ENCODE data around the gene COL4A5.
"Not testable (repeated sequence)": the region's sequence is repeated elsewhere in the genome, so short reads cannot be mapped to it uniquely, and the experiment has no call there.

Gene COL4A5

DNA sequence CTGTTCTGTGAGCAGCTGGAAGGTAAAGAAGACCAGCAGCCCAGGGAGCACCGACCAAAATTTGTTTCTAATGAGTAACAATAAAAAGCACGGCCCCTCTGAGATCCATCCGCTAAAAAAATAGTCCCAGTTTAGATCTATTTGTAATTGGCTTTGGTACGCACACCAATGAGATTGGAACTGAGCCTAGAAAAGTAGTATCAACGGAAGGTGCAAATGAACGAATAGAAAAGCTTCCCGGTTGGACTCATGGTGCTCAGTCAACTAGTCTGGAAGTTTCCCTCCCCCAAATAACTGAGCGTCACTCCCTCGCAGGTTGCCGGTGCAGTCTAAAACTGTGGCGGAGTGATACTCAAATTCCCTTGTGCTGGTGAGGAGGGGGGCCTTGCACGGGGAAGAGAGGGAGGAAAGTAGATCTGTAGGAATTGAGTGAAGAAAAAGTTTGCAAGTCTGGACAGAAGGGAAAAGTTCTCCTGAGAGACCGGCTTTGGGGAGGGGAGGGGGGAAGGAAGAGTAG is at the start of gene COL4A5:
TSS of gene COL4A5 (plus strand) at position 413 of the 517 bp plus-strand sequence. CDS start 288 bp downstream, outside the sequence.
- in situ Hi-C loops (cut with HindIII; ENCODE audit: low sequenced_read_pairs) = no loop called here

- in situ Hi-C loops (cut with HindIII; ENCODE audit: low sequenced_read_pairs) = not testable (repeated sequence)
These were observed 48.5 kb upstream of the COL4A5 start for GRCh38 chrX:108390976-108391717.

DNA sequence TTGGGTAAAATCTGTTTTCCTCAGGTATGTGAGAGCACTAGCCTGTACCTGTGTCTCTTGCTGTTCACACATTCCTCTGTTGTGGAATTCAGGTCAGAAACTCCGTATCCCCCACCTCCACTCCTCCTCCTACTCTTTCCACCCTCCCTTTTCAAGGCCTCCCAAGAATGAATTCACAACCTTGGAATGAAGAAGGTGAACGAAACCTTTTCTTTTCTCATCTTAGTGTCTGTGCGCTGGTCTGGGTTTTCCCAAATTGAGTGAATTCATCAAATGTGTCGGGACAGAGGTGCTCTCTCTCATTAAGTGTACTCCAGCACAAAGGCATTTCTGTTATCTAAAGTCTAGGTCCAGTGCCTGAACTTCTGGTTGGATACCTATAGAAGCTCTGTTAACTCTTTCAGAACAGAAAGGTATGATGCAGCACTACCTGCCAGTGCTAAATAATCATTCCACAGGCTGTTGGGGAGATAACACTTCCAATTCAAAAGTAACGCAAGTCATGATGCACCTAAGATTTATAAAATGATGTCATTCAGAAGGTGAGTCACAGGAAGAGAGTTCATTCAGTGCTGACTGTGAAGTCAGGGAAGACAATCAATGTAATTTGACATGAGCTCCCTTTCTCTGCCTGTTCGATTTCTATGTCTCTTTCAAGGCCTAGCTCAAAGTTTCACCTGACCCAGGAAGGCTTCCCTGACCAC is 43.3 kb upstream of the COL4A5 start:
- in situ Hi-C loops (cut with HindIII; ENCODE audit: low sequenced_read_pairs) = no loop called here

GRCh38 chrX:108396986-108397385 is 42.7 kb upstream of the COL4A5 start:
- in situ Hi-C loops (cut with HindIII; ENCODE audit: low sequenced_read_pairs) = no loop called here

DNA sequence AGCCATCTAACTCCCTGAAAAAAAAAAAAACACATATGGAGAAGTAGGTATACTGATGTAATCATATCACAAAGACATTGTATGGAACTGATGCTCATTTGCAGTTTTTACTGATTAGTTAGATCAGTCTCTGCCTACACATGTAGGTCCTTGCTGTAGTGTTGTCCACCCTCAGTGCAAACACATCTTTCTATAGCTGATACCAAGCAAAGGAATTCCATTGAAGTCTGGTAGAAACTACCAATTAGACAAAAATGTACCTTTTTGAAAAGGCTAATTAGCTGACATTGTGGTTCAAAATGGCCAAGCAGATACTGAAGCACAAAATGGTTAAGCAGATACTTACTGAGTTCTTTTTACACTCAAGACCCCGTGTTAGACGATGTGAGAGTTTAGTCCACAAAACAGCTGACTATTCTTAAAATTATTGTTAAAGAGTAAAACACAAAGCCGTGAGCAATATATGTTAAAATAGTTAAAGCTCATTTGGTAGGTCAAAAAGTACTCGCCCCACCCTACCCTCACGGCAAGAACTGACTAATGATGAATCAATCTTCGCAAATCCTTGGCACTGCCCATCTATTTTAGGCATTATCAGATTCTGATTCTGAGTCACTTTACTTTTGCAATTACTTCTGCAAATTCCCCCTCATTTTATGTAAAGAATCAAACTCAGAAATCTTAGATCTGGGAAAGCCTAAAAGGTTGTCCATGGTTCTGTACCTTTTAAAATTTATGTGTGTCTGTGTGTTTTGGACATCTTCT is 41.8 kb upstream of the COL4A5 start:
- in situ Hi-C loops (cut with HindIII; ENCODE audit: low sequenced_read_pairs) = no loop called here

DNA sequence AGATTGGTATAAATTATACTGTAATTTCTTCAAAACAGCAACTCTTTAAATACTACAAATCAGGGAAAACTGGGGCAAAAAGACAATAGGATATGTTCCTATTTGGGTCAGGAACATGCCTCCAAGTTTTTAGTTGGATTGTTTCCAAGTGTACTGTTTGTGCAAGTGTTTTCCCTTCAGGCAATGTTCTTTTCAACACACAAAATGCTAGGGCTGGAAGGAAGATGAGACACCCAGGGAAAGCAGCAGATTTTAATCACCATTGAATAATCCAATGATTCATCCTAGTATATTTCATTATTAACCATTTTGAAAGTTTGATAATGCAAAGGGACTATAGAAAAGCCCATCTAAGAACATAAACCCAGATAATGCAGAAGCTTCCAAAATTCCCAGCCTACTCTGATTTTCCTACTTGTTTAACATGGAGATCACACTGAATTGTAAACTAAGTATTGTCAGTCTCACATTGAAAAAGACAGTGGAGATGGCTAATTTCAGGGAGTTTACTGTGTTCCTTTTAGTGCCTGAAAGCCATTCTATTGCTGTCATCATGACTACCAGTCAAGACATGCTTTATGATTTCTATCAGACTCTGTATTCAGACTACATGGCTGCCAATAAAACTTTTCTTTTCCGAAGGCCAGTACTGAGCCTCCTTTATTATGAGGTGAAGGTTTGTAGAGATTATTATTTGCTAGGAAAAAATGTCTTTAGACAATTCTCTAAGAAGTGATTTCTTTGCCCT is 40.0 kb upstream of the COL4A5 start:
- in situ Hi-C loops (cut with HindIII; ENCODE audit: low sequenced_read_pairs) = no loop called here

GRCh38 chrX:108412783-108413182 is 26.9 kb upstream of the COL4A5 start:
- in situ Hi-C loops (cut with HindIII; ENCODE audit: low sequenced_read_pairs) = no loop called here

GRCh38 chrX:108415146-108415545 is 24.5 kb upstream of the COL4A5 start:
- in situ Hi-C loops (cut with HindIII; ENCODE audit: low sequenced_read_pairs) = no loop called here

DNA sequence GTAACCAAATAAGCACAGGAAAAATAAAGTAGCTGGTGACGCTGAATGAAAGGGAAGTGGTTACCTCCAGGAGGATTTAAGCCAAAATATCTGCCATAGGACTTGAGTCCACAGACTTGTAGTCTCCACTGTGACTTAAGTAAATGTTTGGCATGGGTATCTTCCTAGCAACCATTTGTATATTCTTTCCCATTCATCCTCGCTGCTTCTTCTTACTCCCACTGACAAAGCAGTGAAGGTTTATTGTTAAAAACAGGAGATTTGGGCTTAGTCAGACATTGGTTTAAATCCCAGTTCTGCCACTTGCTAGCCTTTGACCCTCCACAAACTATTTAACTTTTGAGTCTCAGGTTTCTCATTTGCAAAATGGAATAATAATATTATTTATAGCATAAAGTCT is 23.7 kb upstream of the COL4A5 start:
- in situ Hi-C loops (cut with HindIII; ENCODE audit: low sequenced_read_pairs) = no loop called here

DNA sequence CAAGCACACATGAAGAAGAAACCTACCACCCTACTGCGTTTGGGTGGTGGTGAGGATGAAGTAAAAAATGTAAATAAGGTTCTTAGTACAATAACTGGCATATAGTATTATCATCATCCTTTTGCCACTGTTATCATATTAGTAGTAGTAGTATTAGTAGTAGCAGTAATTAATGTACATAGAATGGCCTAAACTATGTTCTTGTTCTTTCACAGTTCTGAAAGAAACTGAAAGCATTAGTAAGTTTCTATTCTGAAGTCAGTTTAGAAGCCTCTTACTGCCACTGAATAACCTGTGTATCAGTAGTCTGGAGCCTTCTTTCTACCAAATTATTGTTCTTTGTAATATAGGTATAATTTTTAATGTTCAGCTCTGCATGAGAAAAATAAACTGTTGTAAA is 22.4 kb upstream of the COL4A5 start:
- in situ Hi-C loops (cut with HindIII; ENCODE audit: low sequenced_read_pairs) = no loop called here

- in situ Hi-C loops (cut with HindIII; ENCODE audit: low sequenced_read_pairs) = no loop called here
These were observed 20.2 kb upstream of the COL4A5 start for GRCh38 chrX:108419401-108419800.

DNA sequence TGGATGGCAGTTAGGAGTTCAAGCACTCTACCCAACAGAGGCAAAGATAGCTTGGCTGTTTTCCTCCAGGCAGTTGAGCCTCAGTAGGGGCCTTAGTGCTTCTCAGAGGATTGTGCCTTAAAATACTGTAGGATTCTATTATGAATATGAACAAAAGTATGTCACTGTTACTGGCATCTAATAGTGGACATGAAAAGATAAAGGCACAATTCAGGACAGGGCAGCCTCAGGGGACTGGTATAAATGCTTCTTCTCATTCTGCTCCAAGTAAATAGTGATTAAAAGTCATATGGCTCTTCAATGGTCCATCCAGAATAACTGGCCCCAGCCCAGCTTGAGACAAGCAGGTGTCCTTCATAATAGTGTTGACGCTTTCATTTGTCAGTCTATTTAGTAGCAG is 19.2 kb upstream of the COL4A5 start:
- in situ Hi-C loops (cut with HindIII; ENCODE audit: low sequenced_read_pairs) = no loop called here

GRCh38 chrX:108426262-108426661 is 13.4 kb upstream of the COL4A5 start:
- in situ Hi-C loops (cut with HindIII; ENCODE audit: low sequenced_read_pairs) = no loop called here

DNA sequence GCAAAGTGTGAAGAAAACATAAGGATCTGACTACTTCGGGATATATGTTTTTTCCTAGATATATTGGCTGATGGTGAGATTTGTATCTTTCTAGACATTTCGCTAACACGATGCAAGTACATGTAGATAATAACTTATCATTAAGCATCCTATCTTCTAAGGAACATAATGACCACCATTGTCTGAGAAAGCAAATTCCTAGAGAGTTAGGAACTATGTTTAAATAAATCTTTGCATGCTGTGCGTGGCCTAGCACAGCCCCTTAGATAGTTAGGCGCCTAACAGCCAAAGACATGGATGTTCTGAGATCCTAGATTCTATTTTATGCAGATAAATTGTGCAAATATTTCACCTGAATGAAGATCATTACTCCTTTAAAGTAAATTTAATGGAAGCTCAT is 4.4 kb upstream of the COL4A5 start:
- in situ Hi-C loops (cut with HindIII; ENCODE audit: low sequenced_read_pairs) = no loop called here

DNA sequence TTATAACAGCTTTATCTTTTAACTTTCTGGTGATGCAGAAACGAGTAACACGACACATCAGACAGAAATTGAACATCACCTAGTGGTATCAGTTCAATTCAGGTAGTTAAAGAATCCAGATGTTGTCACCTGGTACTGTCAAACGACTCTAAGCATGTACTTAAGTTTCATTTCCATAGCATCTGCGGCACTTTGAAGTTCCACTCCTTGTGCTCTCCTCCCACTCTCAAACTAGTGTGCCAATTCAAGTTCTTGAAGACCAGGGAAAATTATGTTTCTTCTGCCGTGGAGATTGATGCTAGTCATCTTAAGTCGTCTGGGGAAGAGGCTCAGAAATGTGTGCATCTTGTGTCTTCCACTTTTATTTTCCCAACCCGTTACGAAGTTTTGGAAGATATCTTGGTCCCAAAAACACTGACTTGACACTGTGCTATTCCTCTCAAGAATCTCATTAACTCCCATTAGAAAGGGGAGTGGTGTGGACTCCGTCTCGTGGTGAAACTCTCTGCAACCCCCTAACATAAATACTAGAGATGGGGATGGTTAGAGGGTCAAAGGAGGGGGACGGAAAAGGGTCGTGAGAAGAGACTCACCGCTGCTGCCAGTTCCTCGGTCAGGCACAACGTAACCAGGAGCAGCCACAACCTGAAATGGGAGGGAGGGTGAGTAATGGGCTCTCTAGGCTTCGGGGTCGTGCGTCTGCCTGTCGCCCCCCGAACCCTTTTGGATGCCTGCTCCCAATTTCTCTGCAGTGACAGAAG is 2.1 kb upstream of the COL4A5 start:
- in situ Hi-C loops (cut with HindIII; ENCODE audit: low sequenced_read_pairs) = no loop called here

DNA sequence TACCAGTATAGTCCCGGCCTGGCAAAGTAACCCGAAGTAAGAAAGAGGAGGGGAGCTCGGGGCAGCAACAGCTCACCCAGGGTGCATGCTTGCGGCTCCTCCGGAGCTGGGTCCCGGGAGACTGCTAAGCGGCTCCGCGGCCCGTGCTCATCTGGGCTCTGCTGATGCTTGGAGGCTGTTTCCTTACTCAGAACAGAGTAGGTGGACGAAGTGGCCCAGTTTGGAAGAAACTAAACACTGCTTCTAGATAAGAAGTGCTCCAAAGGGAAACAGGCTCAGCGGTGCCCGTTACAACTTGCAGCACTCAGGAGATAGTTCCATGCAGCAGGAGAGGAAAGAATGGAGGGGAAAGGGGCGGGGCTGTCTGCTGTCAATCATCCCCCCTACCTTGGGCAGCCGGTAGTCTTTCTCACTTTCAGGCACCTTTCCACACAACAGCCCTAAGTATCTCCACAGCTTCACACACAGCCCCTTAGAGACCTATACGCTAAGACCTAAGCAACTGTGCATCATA is 1.5 kb upstream of the COL4A5 start, which contains the start of gene COL4A6:
TSS of gene COL4A6 (minus strand) at position 313 of the 514 bp plus-strand sequence. CDS start at position 87, 226 bp downstream.
- in situ Hi-C loops (cut with HindIII; ENCODE audit: low sequenced_read_pairs) = no loop called here

- in situ Hi-C loops (cut with HindIII; ENCODE audit: low sequenced_read_pairs) = no loop called here
These were observed 491 bp downstream of the COL4A5 start for GRCh38 chrX:108439961-108440696.

DNA sequence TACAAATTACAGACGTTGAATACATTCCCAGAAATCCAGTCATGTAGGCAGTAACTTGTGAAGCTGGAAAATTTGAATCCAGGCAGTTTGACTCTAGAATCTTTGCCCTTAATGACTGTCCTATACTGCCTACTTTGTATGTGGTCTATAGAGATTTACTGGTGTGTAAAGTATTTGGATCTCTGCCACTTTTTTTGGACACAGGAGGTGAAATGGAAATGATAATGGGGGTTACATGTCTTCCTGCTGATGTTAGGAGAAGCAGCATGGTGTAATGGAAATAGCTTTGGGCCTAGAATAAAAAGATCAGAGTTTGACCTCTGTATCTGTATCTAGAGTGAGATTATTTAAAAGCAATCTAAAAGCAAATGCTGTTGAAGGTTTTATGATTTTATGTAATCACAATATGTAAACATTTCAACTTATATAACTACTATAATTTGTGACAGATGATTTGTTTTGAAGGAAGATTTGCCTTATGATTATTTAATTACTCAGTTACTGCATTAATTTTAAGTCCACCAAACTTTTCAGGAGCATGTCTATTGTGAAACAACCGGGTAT is 3.3 kb downstream of the COL4A5 start:
- in situ Hi-C loops (cut with HindIII; ENCODE audit: low sequenced_read_pairs) = no loop called here

- in situ Hi-C loops (cut with HindIII; ENCODE audit: low sequenced_read_pairs) = no loop called here
These were observed 7.7 kb downstream of the COL4A5 start for GRCh38 chrX:108447303-108447702.
